ENCODE measurements around the gene GLYATL2.

The GLYATL2 gene

GRCh38 chr11:58796333-58796732 lies 48.2 kb downstream of the GLYATL2 start:
- DNase-seq = no peak

- no peak for DNase-seq
These were observed 56.0 kb downstream of the GLYATL2 start for GRCh38 chr11:58788355-58789023.

GRCh38 chr11:58787903-58788302 lies 56.6 kb downstream of the GLYATL2 start:
- no peak for DNase-seq

GRCh38 chr11:58786693-58787092 lies 57.8 kb downstream of the GLYATL2 start:
- no peak for DNase-seq

GRCh38 chr11:58784995-58785394 lies 59.5 kb downstream of the GLYATL2 start:
- no peak for DNase-seq

Measured in NCI-H187 (cell line).